ENCODE data around the gene FMN2. TPM values are rescaled to one million over a fixed set of nuclear protein-coding genes. Genes with fewer than 3 reads are reported as not detected.

The FMN2 gene
- total RNA-seq, 1 experiment from 2014 or later = 0.59 TPM

DNA sequence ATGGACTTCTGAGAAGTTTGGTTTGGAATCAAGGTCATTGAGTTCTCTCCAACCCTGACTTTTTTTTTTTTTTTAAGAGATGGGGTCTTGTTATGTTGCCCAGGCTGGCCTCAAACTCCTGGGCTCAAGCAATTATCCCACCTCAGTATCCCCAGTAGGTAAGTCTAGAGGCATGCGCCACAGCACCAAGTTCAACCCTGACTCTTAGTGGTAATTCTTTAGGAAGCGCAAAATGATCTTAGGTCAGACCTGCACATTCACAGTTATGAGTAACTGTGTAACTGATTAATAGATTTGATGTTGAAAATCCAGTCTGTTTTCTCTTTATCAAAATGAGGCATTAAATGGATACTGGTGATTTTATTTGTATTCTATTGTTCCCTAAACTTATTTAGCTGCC lies 424.4 kb downstream of the FMN2 start:
- WGBS (ENCODE audit: extremely low coverage, insufficient read length, low lambda C conversion rate) = no CpG with 5 or more reads among the region's 2 CpGs
- no peak overlapping the region for H2AFZ ChIP-seq (ENCODE audit: low read length)
- H3K27ac Mint-ChIP-seq = no peak overlapping the region

More for the DNA sequence above, 424.4 kb downstream of the FMN2 start:
- no peaks in the 10 kb centered on the region for H3K79me2 ChIP-seq (ENCODE audit: insufficient read depth, low read length)
- H3K23ac ChIP-seq (ENCODE audit: insufficient read length, low read depth, low read length) = no peak overlapping the region
- H2AK5ac ChIP-seq (ENCODE audit: insufficient read length, low read length) = no peak overlapping the region
- H4K91ac ChIP-seq (ENCODE audit: insufficient read length, low read depth, low read length) = no peak overlapping the region
- no peak overlapping the region for H2BK12ac ChIP-seq (ENCODE audit: insufficient read length, low read depth, low read length)
- no peaks in the 10 kb centered on the region for H3K9me3 ChIP-seq (ENCODE audit: control insufficient read depth, low read depth, low read length)
- no peak overlapping the region for H4K8ac ChIP-seq (replicated peaks; ENCODE audit: insufficient read length, low read depth, low read length)
- H3K9me3 Mint-ChIP-seq = no peaks in the 10 kb centered on the region
- H3K27me3 ChIP-seq (ENCODE audit: insufficient read depth, low read length) = no peaks in the 10 kb centered on the region
- H3K18ac ChIP-seq (ENCODE audit: insufficient read length, low read depth, low read length) = no peak overlapping the region
- no peaks in the 10 kb centered on the region for H3K23me2 ChIP-seq (ENCODE audit: insufficient read length, low read depth, low read length, poor library complexity, severe bottlenecking)
- H3K4me3 Mint-ChIP-seq = no peak overlapping the region
- no peak for DNase-seq
- no peaks in the 10 kb centered on the region for H3K4me1 ChIP-seq (ENCODE audit: insufficient read depth, low read length)
- no peak overlapping the region for H3K14ac ChIP-seq (ENCODE audit: insufficient read depth, low read length)
- H3K27me3 Mint-ChIP-seq (ENCODE audit: low read depth) = no peaks in the 10 kb centered on the region; the same call in 1 of the 2 replicates
- H2BK20ac ChIP-seq (ENCODE audit: low read depth, low read length, poor library complexity, severe bottlenecking) = no peak overlapping the region
- no peak overlapping the region for H3T11ph ChIP-seq (ENCODE audit: low read length)
- H3K27ac ChIP-seq (ENCODE audit: insufficient read length, low read depth, low read length) = no peak overlapping the region
- no peak overlapping the region for H2BK5ac ChIP-seq (ENCODE audit: insufficient read length, low read length)
- no peak overlapping the region for H4K5ac ChIP-seq (ENCODE audit: insufficient read length, low read depth, low read length)
- H2BK120ac ChIP-seq (ENCODE audit: low read depth, low read length, poor library complexity, severe bottlenecking) = no peak overlapping the region
- H3K79me1 ChIP-seq (ENCODE audit: insufficient read depth, low read depth, low read length, poor library complexity, severe bottlenecking) = no peaks in the 10 kb centered on the region
- no peak for TF ChIP-seq CTCF (conservative IDR thresholded peaks at IDR 0.05)
- H3K4me2 ChIP-seq (ENCODE audit: insufficient read depth, insufficient read length, low read length) = no peak overlapping the region
- H3K56ac ChIP-seq (ENCODE audit: insufficient read length, low read depth, low read length) = no peak overlapping the region
- no peaks in the 10 kb centered on the region for H3K36me3 Mint-ChIP-seq (ENCODE audit: insufficient read depth in 1 of 3, low read depth in 3 of 3)
- no peaks in the 10 kb centered on the region for H3K4me1 Mint-ChIP-seq
- H4K20me1 ChIP-seq (ENCODE audit: control insufficient read depth, insufficient read depth, insufficient read length) = no peaks in the 10 kb centered on the region
- H3K9ac ChIP-seq (ENCODE audit: extremely low read depth, insufficient read length, low read length) = no peak overlapping the region
- no peak overlapping the region for H2BK15ac ChIP-seq (ENCODE audit: low read depth, low read length)
- H3K4ac ChIP-seq (ENCODE audit: low read depth, low read length) = no peak overlapping the region
